Psoas muscle (tissue), 8 donors: ENCODE results near the gene PANK4. TPM values are rescaled to one million over a fixed set of nuclear protein-coding genes. Genes with fewer than 3 reads are reported as not detected.

Experiments used
- ATAC-seq, 4 donors: fragments of 200-7000 bp; cut with Tn5 transposase; one replicate each; pipeline ENCODE4 v1.9.1; 2020; ENCODE audit warnings: moderate library complexity in 3 of 4, mild to moderate bottlenecking in 2 of 4
- DNase-seq, 2 donors: peaks; one replicate each; pipeline ENCODE4 v3.0.0-alpha.2; 2020
- H3K27ac ChIP-seq: fragments of 200-600 bp; one replicate; pipeline ENCODE4 v1.8.0; 2022
- H3K27me3 ChIP-seq, 3 donors: fragments of 200-600 bp in 1 of 3; one replicate each; pipeline versions ENCODE4 v1.6.1 to v1.8.0; 2013 to 2022; ENCODE audit warnings: low read length in 2 of 3, mild to moderate bottlenecking in 2 of 3, moderate library complexity in 1 of 3; ENCODE audit not compliant: insufficient read depth in 3 of 3
- H3K36me3 ChIP-seq, 2 donors: fragments of 200-600 bp in 1 of 2; one replicate each; pipeline versions ENCODE4 v1.6.1 to v1.8.0; 2013 to 2022; ENCODE audit warnings: low read depth in 1 of 2, mild to moderate bottlenecking in 1 of 2, moderate library complexity in 1 of 2; ENCODE audit not compliant: insufficient read depth in 1 of 2
- H3K4me1 ChIP-seq: fragments of 200-600 bp; one replicate; pipeline ENCODE4 v1.8.0; 2022
- H3K4me3 ChIP-seq: fragments of 200-600 bp; one replicate; pipeline ENCODE4 v1.8.0; 2022; ENCODE audit warnings: mild to moderate bottlenecking
- H3K9me3 ChIP-seq: fragments of 200-600 bp; one replicate; pipeline ENCODE4 v1.8.0; 2022
- WGBS, 3 donors: extraction: QIAGEN DNeasy Blood & Tissue Kit; methylation state at CpG; one replicate each; pipeline versions ENCODE4 v1.1.6 to v1.1.7; 2013; 5-methylcytosine and 5-hydroxymethylcytosine counted together
- intact Hi-C, 2 donors: fragments of 100-400 bp; cut with DNase I; formaldehyde crosslinking; loops; one replicate each; pipeline versions ENCODE4 v1.11.0 to v1.14.2; 2022
- polyA plus RNA-seq, 3 donors: library from polyadenylated mRNA; stranded (reverse); fragments of 200-250 nt; gene quantifications; one replicate each; pipeline ENCODE4 v1.2.3, GENCODE V29; 2013
- total RNA-seq, 4 donors: library from RNA; stranded (reverse); fragmentation: NEBNext Ultra II Directional in 2 of 4; extraction: Animal tissue kit (Norgen Biotek cat#: 25700) in 2 of 4; gene quantifications; one replicate each; pipeline versions ENCODE4 v1.2.1 to v1.2.4, GENCODE V29; 2021 to 2023
- TF ChIP-seq, protein P1 (sequence below): fragments of 200-600 bp; IDR thresholded peaks from one replicate; pipeline ENCODE4 v1.8.0; 2022; ENCODE audit warnings: antibody characterized with exemption
- donor health status: healthy with polysubstance abuse.
- donor health status: DM: no; HTN: no; CAD: no; lungs with moderate emphysema.
- donor health status: Bipolar disorder and iron deficiency.
- donor health status: healthy.
- donor health status: DM: yes; HTN: yes; CAD: no.
- donor health status: DM: no; HTN: no; CAD: no.
- donor health status: DM: no; HTN: no; CAD: no.
- donor health status: DM: yes; HTN: yes; CAD: no.

The PANK4 gene
- total and polyA plus RNA-seq, 7 donors: 29.0 to 45.1 (median 31.9) TPM

DNA sequence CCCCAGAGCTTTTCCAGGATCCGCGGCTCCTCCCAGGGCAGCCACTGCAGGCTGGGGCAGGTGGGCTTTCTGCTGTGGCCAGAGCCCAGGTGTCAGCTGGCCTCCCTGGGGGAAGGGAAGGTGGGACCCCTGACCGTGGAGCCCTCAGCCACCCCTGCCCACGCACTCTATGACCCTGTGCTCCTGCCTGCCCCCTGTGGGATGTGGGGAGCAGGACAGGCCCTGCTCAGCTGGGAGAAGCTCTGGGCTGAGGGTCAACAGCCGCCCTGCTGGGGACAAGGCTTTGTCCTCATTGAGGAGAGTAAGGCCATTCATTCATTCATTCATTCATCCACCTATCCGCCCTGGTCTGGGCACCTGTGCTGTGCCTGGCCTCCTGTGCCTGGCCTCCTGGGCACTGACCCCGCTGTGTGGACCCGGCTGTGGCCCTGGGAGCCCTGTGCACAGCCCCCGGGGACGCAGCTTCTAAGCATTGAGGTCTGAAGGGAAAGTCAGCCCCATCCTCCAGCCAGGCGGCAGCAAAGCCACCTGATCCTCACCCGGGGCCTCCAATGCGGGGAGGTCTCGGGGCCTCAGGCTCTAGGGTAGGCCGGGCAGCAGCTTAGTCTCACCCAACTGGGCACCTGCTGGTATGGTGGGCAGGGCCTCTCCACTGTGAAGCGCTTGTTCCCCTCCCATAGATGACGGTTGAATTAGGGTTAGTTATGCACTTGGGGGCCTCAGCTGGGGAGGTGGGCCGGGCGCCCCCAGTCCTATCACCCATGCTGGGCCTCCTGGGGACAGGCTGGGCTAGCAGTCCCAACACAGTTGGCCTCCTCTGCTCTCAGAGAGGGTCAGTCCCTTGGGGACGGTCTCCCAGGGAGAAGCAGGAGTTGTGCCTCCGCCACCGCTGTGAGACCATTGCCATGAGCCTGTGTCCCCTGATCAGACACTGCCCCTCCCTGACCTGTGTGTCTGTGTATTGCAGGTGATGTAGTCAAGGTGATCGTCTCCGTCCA is 35.8 kb upstream of the PANK4 start:
- DNase-seq (no peak), ATAC-seq (no peak)
- TF ChIP-seq, protein P1, sequence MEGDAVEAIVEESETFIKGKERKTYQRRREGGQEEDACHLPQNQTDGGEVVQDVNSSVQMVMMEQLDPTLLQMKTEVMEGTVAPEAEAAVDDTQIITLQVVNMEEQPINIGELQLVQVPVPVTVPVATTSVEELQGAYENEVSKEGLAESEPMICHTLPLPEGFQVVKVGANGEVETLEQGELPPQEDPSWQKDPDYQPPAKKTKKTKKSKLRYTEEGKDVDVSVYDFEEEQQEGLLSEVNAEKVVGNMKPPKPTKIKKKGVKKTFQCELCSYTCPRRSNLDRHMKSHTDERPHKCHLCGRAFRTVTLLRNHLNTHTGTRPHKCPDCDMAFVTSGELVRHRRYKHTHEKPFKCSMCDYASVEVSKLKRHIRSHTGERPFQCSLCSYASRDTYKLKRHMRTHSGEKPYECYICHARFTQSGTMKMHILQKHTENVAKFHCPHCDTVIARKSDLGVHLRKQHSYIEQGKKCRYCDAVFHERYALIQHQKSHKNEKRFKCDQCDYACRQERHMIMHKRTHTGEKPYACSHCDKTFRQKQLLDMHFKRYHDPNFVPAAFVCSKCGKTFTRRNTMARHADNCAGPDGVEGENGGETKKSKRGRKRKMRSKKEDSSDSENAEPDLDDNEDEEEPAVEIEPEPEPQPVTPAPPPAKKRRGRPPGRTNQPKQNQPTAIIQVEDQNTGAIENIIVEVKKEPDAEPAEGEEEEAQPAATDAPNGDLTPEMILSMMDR: no peak
- Histone ChIP-seq H3K27me3 (peaks cover 0 to 6% (median 5%) of the 10 kb centered on the region in 3 donors), H3K27ac (no peak overlapping the region), H3K9me3 (no peaks in the 10 kb centered on the region), H3K4me1 (no peaks in the 10 kb centered on the region), H3K36me3 (no peaks in the 10 kb centered on the region), H3K4me3 (no peak overlapping the region)
- WGBS, 3 donors: 85 to 93% (median 88%) methylated on average over 21 to 24 of the region's 24 CpGs
- intact Hi-C loops: no loop called here

DNA sequence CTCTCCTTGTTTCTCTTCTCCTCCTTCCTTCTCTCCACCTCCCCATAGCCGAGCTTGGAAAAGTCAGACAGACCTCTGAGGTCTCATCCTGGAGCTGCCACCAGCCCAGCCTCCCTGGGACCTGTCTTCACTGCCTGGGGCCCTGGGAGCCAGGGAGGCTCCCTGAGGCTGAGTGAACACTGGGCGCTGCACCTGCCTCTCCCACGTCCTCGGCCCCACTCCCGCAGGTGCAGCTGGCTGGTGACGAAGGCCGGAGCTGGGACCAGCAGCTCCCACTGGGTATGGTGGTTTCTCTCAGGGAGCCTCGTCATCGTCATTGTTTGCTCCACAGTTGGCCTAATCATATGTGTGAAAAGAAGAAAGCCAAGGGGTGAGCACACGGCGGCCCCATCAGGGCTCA is 35.0 kb upstream of the PANK4 start:
- TF ChIP-seq, protein P1: no peak
- 80 to 86% (median 86%) methylated on average over 11 of the region's 11 CpGs for WGBS, 3 donors
- Histone ChIP-seq H3K4me3 (no peak overlapping the region), H3K9me3 (no peaks in the 10 kb centered on the region), H3K36me3 (no peaks in the 10 kb centered on the region), H3K4me1 (no peaks in the 10 kb centered on the region), H3K27ac (no peak overlapping the region), H3K27me3 (peaks cover 0 to 5% (median under 1%) of the 10 kb centered on the region in 3 donors)
- intact Hi-C loops: no loop called here
- no peak for DNase-seq
- ATAC-seq: no peak

DNA sequence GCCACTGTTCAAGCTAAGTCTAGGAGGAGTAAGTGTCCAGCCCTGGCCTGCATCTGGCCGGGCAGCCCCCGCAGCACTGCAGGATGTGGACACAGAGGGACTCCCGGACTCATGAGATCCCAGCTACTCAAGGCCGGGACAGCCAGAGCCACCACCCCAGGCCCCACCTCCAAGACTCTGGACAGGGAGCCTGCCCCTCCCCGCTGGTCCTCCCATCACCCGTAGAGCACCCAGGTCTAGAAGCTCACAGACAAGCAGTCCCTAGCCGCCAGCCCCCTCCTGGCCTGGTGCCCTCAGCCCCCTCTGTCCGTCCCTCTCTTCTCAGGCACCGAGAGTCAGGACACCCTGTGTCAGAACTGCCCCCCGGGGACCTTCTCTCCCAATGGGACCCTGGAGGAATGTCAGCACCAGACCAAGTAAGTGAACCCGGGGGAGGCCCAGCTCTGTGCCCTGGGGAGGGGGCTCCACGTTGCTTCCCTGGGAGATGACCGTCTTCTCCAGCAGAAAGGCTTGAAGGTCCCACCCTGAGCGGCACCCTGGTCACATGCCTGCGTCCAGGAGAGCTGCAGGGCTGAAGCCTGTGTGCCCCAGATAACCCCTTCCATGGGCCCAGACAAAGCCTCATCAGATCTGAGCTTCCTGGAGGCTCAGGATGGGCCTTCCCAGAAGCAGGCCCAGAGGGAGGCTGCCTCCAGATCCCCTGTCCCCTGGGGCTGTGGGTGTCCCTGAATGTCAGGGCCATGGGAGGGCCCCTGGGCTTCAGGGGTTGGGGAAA is 34.1 kb upstream of the PANK4 start:
- DNase-seq: no peak
- H3K9me3 ChIP-seq: no peaks in the 10 kb centered on the region
- H3K4me3 ChIP-seq: no peak overlapping the region
- H3K27ac ChIP-seq: no peak overlapping the region
- intact Hi-C loops: no loop called here
- 82 to 87% (median 83%) methylated on average over 15 of the region's 15 CpGs for WGBS, 3 donors
- peaks cover 0 to under 1% (median 0%) of the 10 kb centered on the region in 3 donors for H3K27me3 ChIP-seq
- no peaks in the 10 kb centered on the region for H3K4me1 ChIP-seq
- TF ChIP-seq, protein P1: no peak
- H3K36me3 ChIP-seq: no peaks in the 10 kb centered on the region
- ATAC-seq: no peak

DNA sequence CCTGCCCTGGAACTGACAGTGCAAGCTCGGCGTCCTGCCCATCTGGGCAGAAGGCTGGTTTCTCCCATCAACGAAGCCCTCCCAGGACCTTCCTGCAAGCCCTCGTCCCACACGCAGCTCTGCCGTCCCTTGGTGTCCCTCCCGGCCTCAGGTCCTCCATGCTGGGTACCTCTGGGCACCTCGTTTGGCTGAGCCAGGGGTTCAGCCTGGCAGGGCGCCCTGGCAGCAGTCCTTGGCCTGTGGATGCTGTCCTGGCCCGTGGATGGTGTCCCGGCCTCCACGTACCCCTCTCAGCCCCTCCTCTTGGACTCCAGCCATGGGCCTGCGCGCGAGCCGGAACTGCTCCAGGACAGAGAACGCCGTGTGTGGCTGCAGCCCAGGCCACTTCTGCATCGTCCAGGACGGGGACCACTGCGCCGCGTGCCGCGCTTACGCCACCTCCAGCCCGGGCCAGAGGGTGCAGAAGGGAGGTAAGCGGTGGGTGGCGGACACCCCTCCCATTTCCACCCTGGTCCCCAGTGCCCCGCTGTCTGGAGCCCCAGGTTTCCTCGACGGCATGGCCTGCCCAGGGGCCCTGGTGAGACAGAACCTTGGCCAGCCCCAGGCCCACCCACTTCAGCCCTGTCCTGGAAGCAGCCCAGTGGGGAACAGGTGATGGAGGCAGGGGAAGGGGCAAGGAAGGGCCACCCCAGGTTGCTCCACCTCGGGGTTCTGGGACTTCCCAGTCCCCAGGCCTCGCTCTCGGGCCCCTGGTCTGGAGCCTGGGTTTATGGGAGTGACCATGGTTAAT is 33.3 kb upstream of the PANK4 start:
- no peak overlapping the region for H3K4me3 ChIP-seq
- DNase-seq (no peak), ATAC-seq (no peak)
- H3K27me3 ChIP-seq: peaks cover 0 to 7% (median 3%) of the 10 kb centered on the region in 3 donors
- no peaks in the 10 kb centered on the region for H3K36me3 ChIP-seq
- WGBS, 3 donors: 75 to 78% (median 75%) methylated on average over 33 to 35 of the region's 35 CpGs
- intact Hi-C loops: no loop called here
- H3K9me3 ChIP-seq: no peaks in the 10 kb centered on the region
- no peaks in the 10 kb centered on the region for H3K4me1 ChIP-seq
- TF ChIP-seq, protein P1: no peak
- H3K27ac ChIP-seq: no peak overlapping the region
